ENCODE data around the gene SLC12A5.

GRCh38 chr20:46056027-46056833, 27.2 kb downstream of the SLC12A5 start:
- TF ChIP-seq EZH2 (IDR thresholded peaks at IDR 0.05; ENCODE audit: borderline replicate concordance, low read depth, low read length, poor library complexity, severe bottlenecking) = no peak
- TF ChIP-seq, protein P1, sequence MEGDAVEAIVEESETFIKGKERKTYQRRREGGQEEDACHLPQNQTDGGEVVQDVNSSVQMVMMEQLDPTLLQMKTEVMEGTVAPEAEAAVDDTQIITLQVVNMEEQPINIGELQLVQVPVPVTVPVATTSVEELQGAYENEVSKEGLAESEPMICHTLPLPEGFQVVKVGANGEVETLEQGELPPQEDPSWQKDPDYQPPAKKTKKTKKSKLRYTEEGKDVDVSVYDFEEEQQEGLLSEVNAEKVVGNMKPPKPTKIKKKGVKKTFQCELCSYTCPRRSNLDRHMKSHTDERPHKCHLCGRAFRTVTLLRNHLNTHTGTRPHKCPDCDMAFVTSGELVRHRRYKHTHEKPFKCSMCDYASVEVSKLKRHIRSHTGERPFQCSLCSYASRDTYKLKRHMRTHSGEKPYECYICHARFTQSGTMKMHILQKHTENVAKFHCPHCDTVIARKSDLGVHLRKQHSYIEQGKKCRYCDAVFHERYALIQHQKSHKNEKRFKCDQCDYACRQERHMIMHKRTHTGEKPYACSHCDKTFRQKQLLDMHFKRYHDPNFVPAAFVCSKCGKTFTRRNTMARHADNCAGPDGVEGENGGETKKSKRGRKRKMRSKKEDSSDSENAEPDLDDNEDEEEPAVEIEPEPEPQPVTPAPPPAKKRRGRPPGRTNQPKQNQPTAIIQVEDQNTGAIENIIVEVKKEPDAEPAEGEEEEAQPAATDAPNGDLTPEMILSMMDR (conservative IDR thresholded peaks at IDR 0.05; ENCODE audit: low read depth, low read length) = no peak
